ENCODE data around the gene DMAP1.

Gene DMAP1

DNA sequence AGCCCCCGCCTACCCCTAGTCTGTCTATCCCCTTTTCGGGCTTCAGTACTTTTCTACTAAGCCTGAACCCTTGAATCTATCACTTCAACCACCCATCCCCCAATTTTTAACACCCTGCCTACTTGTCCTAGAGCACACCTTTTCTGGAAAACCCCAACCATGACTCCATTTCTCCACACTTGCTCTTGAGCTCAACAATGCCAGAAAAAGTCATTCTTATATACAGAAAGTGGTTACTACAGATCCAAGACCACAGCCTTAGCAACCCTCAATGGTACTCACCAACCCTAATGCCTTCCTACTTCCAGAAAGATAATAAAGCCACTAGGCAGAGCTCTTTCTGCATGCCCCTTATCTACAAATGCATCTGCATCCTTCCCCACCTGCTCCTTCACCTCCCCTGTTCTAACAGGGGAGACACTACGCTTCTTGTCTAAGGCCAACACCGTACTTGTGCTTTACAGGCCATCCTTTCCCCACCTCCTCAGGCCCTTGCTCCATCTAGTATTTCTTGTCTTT, 41.2 kb downstream of the DMAP1 start:
- peak; percentile 0 for DNase-seq (ENCODE audit: low read depth)

DNA sequence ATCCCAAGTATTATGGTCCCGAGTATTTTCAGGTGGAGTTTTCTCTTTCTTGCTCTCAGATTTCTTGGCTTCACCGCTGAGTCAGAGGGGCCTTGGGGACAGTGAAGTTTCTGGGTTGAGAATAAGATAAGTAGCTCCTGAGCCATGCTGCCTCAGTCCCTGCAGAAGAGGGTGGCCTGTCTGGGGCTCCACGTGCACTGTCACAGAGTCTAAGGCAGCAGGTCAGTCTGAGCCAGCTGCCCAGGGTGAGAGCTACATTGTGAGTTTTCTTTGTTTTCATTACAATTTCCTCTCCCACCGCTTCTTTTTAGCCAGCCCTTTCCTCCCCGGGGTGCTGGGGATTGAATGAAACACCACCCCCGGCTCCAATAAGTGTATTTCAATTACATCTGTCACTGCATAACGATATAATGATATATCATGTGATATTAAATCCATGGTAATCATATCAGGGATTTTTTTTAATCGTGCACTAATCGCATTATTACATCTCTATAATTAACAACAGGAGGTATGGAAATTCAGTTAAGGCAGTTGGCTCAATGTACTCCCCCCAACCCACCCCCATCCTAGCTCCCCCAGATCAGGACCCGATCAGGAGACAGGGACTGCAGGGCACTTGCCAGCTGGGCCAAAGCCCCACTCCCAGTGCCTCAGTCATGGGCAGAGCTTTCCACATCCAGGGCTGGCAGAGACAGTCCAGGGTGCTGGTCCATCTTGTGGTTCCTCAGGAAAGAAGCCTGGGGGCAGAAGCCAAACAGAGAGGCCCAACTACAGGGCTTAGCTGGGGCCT, 43.7 kb downstream of the DMAP1 start:
- DNase-seq (ENCODE audit: low read depth): no peak

GRCh38 chr1:44259090-44259489, 45.8 kb downstream of the DMAP1 start:
- no peak for DNase-seq (ENCODE audit: low read depth)

- no peak for DNase-seq (ENCODE audit: low read depth)
These were observed 47.5 kb downstream of the DMAP1 start for GRCh38 chr1:44260792-44261170.

DNA sequence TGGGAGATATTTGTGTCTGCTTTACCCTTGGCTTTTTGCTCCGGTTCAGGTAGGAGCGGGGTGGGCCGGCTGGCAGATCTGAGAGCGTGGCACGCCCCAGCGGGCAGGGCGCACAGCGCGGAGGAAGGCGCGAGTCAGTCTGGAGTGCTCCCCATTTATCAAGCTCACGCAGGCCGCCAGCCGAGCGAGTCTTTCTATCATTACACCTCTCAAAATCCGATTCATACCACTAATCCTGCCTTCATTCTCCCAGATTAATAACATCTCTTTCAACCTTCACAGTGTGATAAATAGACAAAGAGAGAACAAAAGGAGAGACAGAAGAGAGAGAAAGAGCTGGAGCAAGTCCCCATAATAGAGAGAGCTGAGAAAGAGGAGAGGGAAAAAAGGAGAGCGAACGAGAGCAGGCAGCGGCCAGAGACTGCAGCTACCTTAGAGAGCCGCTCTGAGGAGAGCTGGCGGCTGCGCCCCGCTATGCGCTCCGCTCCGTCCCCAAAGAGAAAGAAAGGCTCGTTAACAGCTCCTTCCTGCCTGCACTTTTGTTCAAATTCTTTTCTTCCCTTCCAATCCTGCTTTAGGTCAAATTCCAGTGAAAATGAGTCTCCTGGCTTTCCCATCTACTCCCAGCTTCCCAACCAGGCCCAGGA, 48.0 kb downstream of the DMAP1 start:
- no peak for DNase-seq (ENCODE audit: low read depth)

GRCh38 chr1:44261962-44262361, 48.7 kb downstream of the DMAP1 start:
- DNase-seq (ENCODE audit: low read depth): no peak

- DNase-seq (ENCODE audit: low read depth): no peak
These were observed 49.1 kb downstream of the DMAP1 start for GRCh38 chr1:44262414-44262813.

- DNase-seq (ENCODE audit: low read depth): no peak
These were observed 49.7 kb downstream of the DMAP1 start for GRCh38 chr1:44262816-44263567.

DNA sequence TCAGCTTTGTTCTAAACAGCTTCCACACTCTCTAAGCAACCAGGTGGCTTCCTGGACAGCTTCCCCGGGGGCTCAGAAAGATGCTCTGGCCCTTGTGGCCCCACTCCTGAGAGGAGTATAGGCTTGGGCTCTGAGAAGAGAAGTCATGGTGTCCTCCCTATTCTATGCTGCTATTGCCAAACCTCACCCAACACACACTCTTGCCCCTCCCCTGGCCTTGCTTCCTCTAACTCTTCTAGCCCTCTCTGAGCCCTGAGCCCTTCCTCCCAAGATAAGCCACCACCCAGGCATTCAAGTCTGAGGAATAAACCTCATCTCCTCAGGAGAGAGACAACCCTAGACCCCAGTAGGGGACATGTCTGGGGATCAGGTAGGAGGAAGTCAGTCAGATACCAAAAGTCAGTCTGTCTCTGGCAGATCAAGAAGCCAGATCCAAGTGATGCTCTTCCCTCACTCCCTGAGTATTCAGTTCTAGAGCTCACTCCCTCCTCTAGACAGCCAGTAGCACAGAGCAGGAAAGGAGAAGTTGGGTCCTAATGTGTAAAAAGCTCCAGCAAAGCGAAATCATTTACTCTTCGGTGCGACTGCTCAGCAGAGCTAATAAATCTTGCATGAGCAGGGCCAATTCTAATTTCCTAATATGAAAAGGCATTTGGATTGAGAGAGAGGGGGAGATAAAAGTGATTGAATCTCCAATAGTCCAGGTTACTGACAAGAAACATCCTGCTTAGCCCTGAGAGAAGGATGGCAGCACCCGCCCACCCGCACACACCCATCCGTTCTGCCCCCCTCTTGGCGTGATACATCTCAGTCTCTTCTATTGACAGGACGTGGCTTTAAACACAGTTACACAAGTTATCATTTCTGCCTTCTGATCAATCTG, 50.5 kb downstream of the DMAP1 start:
- DNase-seq (ENCODE audit: low read depth): no peak

- no peak for DNase-seq (ENCODE audit: low read depth)
These were observed 51.1 kb downstream of the DMAP1 start for GRCh38 chr1:44264451-44264771.

DNA sequence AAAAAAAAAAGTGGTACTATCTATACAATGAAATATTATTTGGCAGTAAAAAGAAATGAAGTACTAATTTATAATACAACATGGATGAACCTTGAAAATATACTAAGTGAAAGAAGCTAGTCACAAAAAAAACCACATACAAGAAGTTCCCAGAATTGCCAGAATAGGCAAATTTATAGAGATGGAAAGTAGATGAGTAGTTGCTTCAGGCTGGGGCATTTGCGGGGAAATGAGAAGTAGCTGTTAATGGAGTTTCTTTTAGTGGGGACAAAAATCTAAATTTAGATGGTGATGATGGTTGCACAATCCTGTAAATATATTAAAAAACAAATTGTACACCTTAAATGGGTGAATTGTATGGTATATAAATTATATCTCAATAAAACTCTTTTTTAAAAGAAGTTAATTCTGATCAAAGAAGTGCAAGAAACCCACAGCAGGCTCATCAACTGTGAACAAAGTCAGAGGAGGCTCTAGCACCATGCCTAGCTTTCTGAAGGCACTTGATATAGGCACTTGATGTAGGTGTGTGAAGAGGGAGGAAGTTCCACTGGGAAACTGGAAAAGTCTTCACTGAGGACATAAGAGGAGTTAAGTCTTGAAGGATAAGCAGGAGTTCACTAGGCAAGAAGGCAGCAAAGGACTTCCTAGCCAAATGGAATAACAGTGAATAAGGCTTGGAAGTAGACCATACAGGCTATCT, 52.5 kb downstream of the DMAP1 start:
- no peak for DNase-seq (ENCODE audit: low read depth)

GRCh38 chr1:44266400-44267344, 53.4 kb downstream of the DMAP1 start:
- no peak for DNase-seq (ENCODE audit: low read depth)

DNA sequence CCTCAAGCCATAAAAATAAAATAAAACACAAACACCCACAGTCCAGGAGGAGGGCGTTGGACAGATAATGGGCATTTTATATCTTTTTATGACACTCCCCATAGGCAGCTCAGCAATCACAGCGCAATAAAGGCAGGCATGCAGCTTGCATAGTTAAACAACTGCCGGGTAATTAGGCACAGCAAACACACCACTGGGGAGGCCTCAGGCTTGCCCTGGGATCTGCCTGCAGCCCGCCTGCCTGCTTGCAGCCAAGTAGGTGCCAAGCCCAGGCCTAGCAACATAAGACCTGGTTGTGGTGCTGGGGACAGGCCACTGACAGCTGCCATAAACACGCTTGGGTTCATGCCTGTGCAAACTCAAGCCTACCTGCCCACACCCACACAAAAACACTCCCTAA, 54.2 kb downstream of the DMAP1 start:
- DNase-seq (ENCODE audit: low read depth): no peak

- no peak for DNase-seq (ENCODE audit: low read depth)
These were observed 54.8 kb downstream of the DMAP1 start for GRCh38 chr1:44268054-44268453.
